GM21737 (cell line): ENCODE data around the gene CADM2.

Experiments
- ATAC-seq: cut with Tn5 transposase; IDR thresholded peaks from one replicate; pipeline ENCODE4 v1.9.1; 2021; ENCODE audit warnings: mild to moderate bottlenecking, moderate library complexity; ENCODE audit not compliant: unreplicated experiment

The CADM2 gene

GRCh38 chr3:84983490-84983889, 24.7 kb downstream of the CADM2 start:
- ATAC-seq: no peak

GRCh38 chr3:84984429-84984828, 25.6 kb downstream of the CADM2 start:
- no peak for ATAC-seq

GRCh38 chr3:84985795-84986194, 27.0 kb downstream of the CADM2 start:
- ATAC-seq: no peak

GRCh38 chr3:84987706-84988504, 29.1 kb downstream of the CADM2 start:
- no peak for ATAC-seq

GRCh38 chr3:84989102-84989501, 30.3 kb downstream of the CADM2 start:
- no peak for ATAC-seq

GRCh38 chr3:84991422-84991900, 32.7 kb downstream of the CADM2 start:
- ATAC-seq: no peak

GRCh38 chr3:84993956-84994355, 35.2 kb downstream of the CADM2 start:
- ATAC-seq: no peak

GRCh38 chr3:84998545-84998944, 39.8 kb downstream of the CADM2 start:
- ATAC-seq: no peak

- ATAC-seq: no peak
These were observed 44.7 kb downstream of the CADM2 start for GRCh38 chr3:85003479-85003878.

- ATAC-seq: no peak
These were observed 45.4 kb downstream of the CADM2 start for GRCh38 chr3:85004147-85004546.

- no peak for ATAC-seq
These were observed 47.2 kb downstream of the CADM2 start for GRCh38 chr3:85005946-85006345.

- no peak for ATAC-seq
These were observed 48.7 kb downstream of the CADM2 start for GRCh38 chr3:85007195-85008094.

GRCh38 chr3:85020828-85021227, 62.0 kb downstream of the CADM2 start:
- no peak for ATAC-seq

- ATAC-seq: no peak
These were observed 71.3 kb downstream of the CADM2 start for GRCh38 chr3:85030052-85030451.

GRCh38 chr3:85037203-85037602, 78.4 kb downstream of the CADM2 start:
- no peak for ATAC-seq

GRCh38 chr3:85041001-85041400, 82.2 kb downstream of the CADM2 start:
- no peak for ATAC-seq

- ATAC-seq: no peak
These were observed 82.8 kb downstream of the CADM2 start for GRCh38 chr3:85041562-85042055.

GRCh38 chr3:85050821-85051220, 92.0 kb downstream of the CADM2 start:
- no peak for ATAC-seq

- ATAC-seq: no peak
These were observed 93.0 kb downstream of the CADM2 start for GRCh38 chr3:85051786-85052185.

- ATAC-seq: no peak
These were observed 94.8 kb downstream of the CADM2 start for GRCh38 chr3:85053626-85054025.

GRCh38 chr3:85054579-85054978, 95.8 kb downstream of the CADM2 start:
- no peak for ATAC-seq

GRCh38 chr3:85068911-85069310, 110.1 kb downstream of the CADM2 start:
- no peak for ATAC-seq
